Small intestine (tissue), 7 donors: Measurements from ENCODE around the gene AHSG. TPM values are rescaled to one million over a fixed set of nuclear protein-coding genes. Genes with fewer than 3 reads are reported as not detected.

Experiments
- DNase-seq, 2 donors: peaks; one replicate each; pipeline versions ENCODE4 v3.0.0 to v3.0.0-alpha.2; 2013
- FAIRE-seq: peaks from 2 replicates; lab custom pipeline; 2012; peaks lifted over from hg19 to GRCh38; lab: Jason Lieb, UNC
- H3K27ac ChIP-seq, 3 donors: one replicate each; pipeline ENCODE4 v1.5.1; 2013; ENCODE audit warnings: low read length in 2 of 3, mild to moderate bottlenecking in 2 of 3, control low read depth in 1 of 3, inconsistent platforms in 1 of 3, low read depth in 1 of 3, moderate library complexity in 1 of 3
- H3K27me3 ChIP-seq, 3 donors: one replicate each; pipeline ENCODE4 v1.6.1; 2013; ENCODE audit warnings: low read length in 3 of 3, inconsistent platforms in 1 of 3; ENCODE audit not compliant: control insufficient read depth in 3 of 3, insufficient read depth in 3 of 3
- H3K36me3 ChIP-seq, 3 donors: one replicate each; pipeline ENCODE4 v1.6.1; 2013; ENCODE audit warnings: low read length in 3 of 3, inconsistent platforms in 1 of 3, low read depth in 1 of 3, mild to moderate bottlenecking in 1 of 3, moderate library complexity in 1 of 3; ENCODE audit not compliant: control insufficient read depth in 3 of 3, insufficient read depth in 2 of 3
- H3K4me1 ChIP-seq, 3 donors: one replicate each; pipeline ENCODE4 v1.6.1; 2013; ENCODE audit warnings: low read length in 2 of 3, inconsistent platforms in 1 of 3, low read depth in 1 of 3, mild to moderate bottlenecking in 1 of 3, moderate library complexity in 1 of 3; ENCODE audit not compliant: control insufficient read depth in 3 of 3, insufficient read depth in 2 of 3
- H3K4me3 ChIP-seq, 3 donors: one replicate each; pipeline ENCODE4 v1.5.1; 2013; ENCODE audit warnings: low read length in 3 of 3, control low read depth in 1 of 3, inconsistent platforms in 1 of 3, low read depth in 1 of 3, mild to moderate bottlenecking in 1 of 3, moderate library complexity in 1 of 3
- H3K9me3 ChIP-seq, 2 donors: one replicate each; pipeline ENCODE4 v1.6.1; 2013; ENCODE audit warnings: low read depth in 1 of 2, low read length in 1 of 2; ENCODE audit not compliant: control insufficient read depth in 2 of 2, insufficient read depth in 1 of 2
- WGBS, 3 donors: extraction: QIAGEN DNeasy Blood & Tissue Kit; methylation state at CpG; one replicate each; pipeline ENCODE4 v1.1.7; 2013; 5-methylcytosine and 5-hydroxymethylcytosine counted together
- polyA plus RNA-seq, 4 donors: library from polyadenylated mRNA; stranded (reverse) in 3 of 4; unstranded in 1 of 4; fragments of 200-250 nt in 3 of 4; fragments of 120-200 nt in 1 of 4; gene quantifications; one replicate each; pipeline versions ENCODE4 v1.2.1 to v1.2.3, GENCODE V29; 2013
- donor health status: healthy with polysubstance abuse.
- donor health status: control.
- donor health status: control.
- donor health status: Bipolar disorder and iron deficiency.
- donor health status: healthy.

The AHSG gene
- polyA plus RNA-seq, 4 donors: 0.04 to 0.53 TPM; not detected in 2

- H3K36me3 ChIP-seq: no peaks in the 10 kb centered on the region
- FAIRE-seq (no peak), DNase-seq (no peak)
- no peaks in the 10 kb centered on the region for H3K9me3 ChIP-seq
- no peak overlapping the region for H3K27ac ChIP-seq
- WGBS, 3 donors: 74 to 92% (median 79%) methylated on average over 7 of the region's 7 CpGs
- no peaks in the 10 kb centered on the region for H3K27me3 ChIP-seq
- H3K4me3 ChIP-seq: no peak overlapping the region
- H3K4me1 ChIP-seq: peaks cover 0 to 2% (median 0%) of the 10 kb centered on the region in 3 donors
Observed at GRCh38 chr3:186636536-186636935, 23.7 kb downstream of the AHSG start.

- DNase-seq (no peak), FAIRE-seq (no peak)
- H3K4me1 ChIP-seq: peaks cover 0 to 2% (median 0%) of the 10 kb centered on the region in 3 donors
- H3K27me3 ChIP-seq: no peaks in the 10 kb centered on the region
- no peaks in the 10 kb centered on the region for H3K9me3 ChIP-seq
- H3K36me3 ChIP-seq: no peaks in the 10 kb centered on the region
- 59 to 75% (median 67%) methylated on average over 3 of the region's 3 CpGs for WGBS, 3 donors
- no peak overlapping the region for H3K27ac ChIP-seq
- no peak overlapping the region for H3K4me3 ChIP-seq
Observed at GRCh38 chr3:186637686-186638085, 24.8 kb downstream of the AHSG start.

- Histone ChIP-seq H3K4me3 (no peak overlapping the region), H3K36me3 (no peaks in the 10 kb centered on the region), H3K27ac (no peak overlapping the region), H3K27me3 (no peaks in the 10 kb centered on the region), H3K4me1 (peaks cover 0 to 2% (median 2%) of the 10 kb centered on the region in 3 donors), H3K9me3 (no peaks in the 10 kb centered on the region)
- 39 to 74% (median 67%) methylated on average over 2 of the region's 2 CpGs for WGBS, 3 donors
- DNase-seq (peak in 1 of 2 donors; percentile 53), FAIRE-seq (no peak)
Observed at GRCh38 chr3:186638259-186638658, 25.4 kb downstream of the AHSG start.

- Histone ChIP-seq H3K36me3 (no peaks in the 10 kb centered on the region), H3K27me3 (no peaks in the 10 kb centered on the region), H3K4me3 (no peak within 1 kb of the TSS), H3K9me3 (no peaks in the 10 kb centered on the region), H3K4me1 (peaks cover 0 to 6% (median 2%) of the 10 kb centered on the region in 3 donors), H3K27ac (no peak within 1 kb of the TSS)
- WGBS, 3 donors: 71 to 94% (median 73%) methylated on average over 1 of the region's 1 CpG
- no peak for FAIRE-seq
- no peak for DNase-seq
Observed at GRCh38 chr3:186639778-186640472, 27.1 kb downstream of the AHSG start, which contains the start of gene FETUB. TSS of gene FETUB (plus strand) at chr3:186640399. CDS start at chr3:186640461, 62 bp downstream.

GRCh38 chr3:186640473-186640818 lies 27.6 kb downstream of the AHSG start:
- H3K4me3 ChIP-seq: no peak overlapping the region
- whole genome bisulfite sequencing, 3 donors: 73 to 93% (median 74%) methylated on average over 9 of the region's 9 CpGs

GRCh38 chr3:186640929-186641328 lies 28.1 kb downstream of the AHSG start:
- no peak for DNase-seq
- H3K4me1 ChIP-seq: peaks cover 0 to 6% (median 2%) of the 10 kb centered on the region in 3 donors
- no peaks in the 10 kb centered on the region for H3K27me3 ChIP-seq
- no peaks in the 10 kb centered on the region for H3K9me3 ChIP-seq
- no peak overlapping the region for H3K4me3 ChIP-seq
- H3K27ac ChIP-seq: no peak overlapping the region
- no peaks in the 10 kb centered on the region for H3K36me3 ChIP-seq
- FAIRE-seq: no peak

More at GRCh38 chr3:186640473-186640818, 27.6 kb downstream of the AHSG start:
- H3K27ac ChIP-seq: no peak overlapping the region
- FAIRE-seq: no peak
- H3K9me3 ChIP-seq: no peaks in the 10 kb centered on the region
- H3K27me3 ChIP-seq: no peaks in the 10 kb centered on the region
- H3K4me1 ChIP-seq: peaks cover 0 to 6% (median 2%) of the 10 kb centered on the region in 3 donors
- no peak for DNase-seq
- H3K36me3 ChIP-seq: no peaks in the 10 kb centered on the region

GRCh38 chr3:186642014-186642413 lies 29.2 kb downstream of the AHSG start:
- peaks cover 0 to 6% (median 2%) of the 10 kb centered on the region in 3 donors for H3K4me1 ChIP-seq
- H3K27me3 ChIP-seq: no peaks in the 10 kb centered on the region
- no peaks in the 10 kb centered on the region for H3K36me3 ChIP-seq
- FAIRE-seq (no peak), DNase-seq (no peak)
- no peak overlapping the region for H3K4me3 ChIP-seq
- no peaks in the 10 kb centered on the region for H3K9me3 ChIP-seq
- no peak overlapping the region for H3K27ac ChIP-seq
- WGBS, 3 donors: 48 to 60% (median 52%) methylated on average over 3 of the region's 3 CpGs

GRCh38 chr3:186643493-186643892 lies 30.6 kb downstream of the AHSG start:
- Histone ChIP-seq H3K9me3 (no peaks in the 10 kb centered on the region), H3K4me3 (no peak overlapping the region), H3K4me1 (peaks cover 0 to 6% (median 0%) of the 10 kb centered on the region in 3 donors), H3K36me3 (no peaks in the 10 kb centered on the region), H3K27me3 (no peaks in the 10 kb centered on the region), H3K27ac (no peak overlapping the region)
- DNase-seq (no peak), FAIRE-seq (no peak)
- WGBS, 3 donors: 72 to 88% (median 74%) methylated on average over 1 of the region's 1 CpG
